Fibroblast of villous mesenchyme (primary cell): ENCODE data around the gene MARF1. TPM values are rescaled to one million over a fixed set of nuclear protein-coding genes. Genes with fewer than 3 reads are reported as not detected.
A peak's percentile ranks its signal among the peaks of the same experiment; 100 is the strongest.
"Not testable (repeated sequence)": the region's sequence is repeated elsewhere in the genome, so short reads cannot be mapped to it uniquely, and the experiment has no call there.

Experiments used
- DNase-seq: peaks from one replicate; pipeline ENCODE4 v3.0.0-alpha.2; 2010; ENCODE audit warnings: low read depth
- H3K4me3 ChIP-seq: 2 replicates; pipeline ENCODE4 v1.5.1; 2011; ENCODE audit warnings: low read depth, mild to moderate bottlenecking, low read length
- CTCF ChIP-seq: IDR thresholded peaks from 2 replicates; pipeline ENCODE4 v1.5.1; 2012; ENCODE audit warnings: low read depth, mild to moderate bottlenecking, low read length; ENCODE audit not compliant: insufficient read depth
- total RNA-seq: library from RNA; depleted of rRNA; stranded (reverse); fragments of >200 nt; gene quantifications from 2 replicates; pipeline ENCODE4 v1.2.3, GENCODE V29; 2012

Gene MARF1
- total RNA-seq, 1 donor, result 14.7 TPM

GRCh38 chr16:15652293-15653001 is 9.5 kb upstream of the MARF1 start:
- peak; percentile 21 for DNase-seq
- no peak overlapping the region for H3K4me3 ChIP-seq

GRCh38 chr16:15650698-15651171 is 7.8 kb upstream of the MARF1 start:
- H3K4me3 ChIP-seq, result peak overlapping the region; percentile 82
- no peak for TF ChIP-seq CTCF
- peak; percentile 44 for DNase-seq

More at GRCh38 chr16:15652293-15653001, 9.5 kb upstream of the MARF1 start:
- no peak for TF ChIP-seq CTCF

- peak within 1 kb of the TSS; percentile 82 for H3K4me3 ChIP-seq
- no peak for TF ChIP-seq CTCF
- DNase-seq, result peak; percentile 93
Measured at GRCh38 chr16:15650019-15650697, 7.2 kb upstream of the MARF1 start, which contains the start of gene NDE1. Gene NDE1, plus strand, starts transcription at chr16:15650245. Its CDS starts 14,534 bp downstream, at chr16:15664779.

GRCh38 chr16:15649727-15650018 is 6.7 kb upstream of the MARF1 start:
- peak overlapping the region; percentile 49 for H3K4me3 ChIP-seq
- no peak for TF ChIP-seq CTCF
- no peak for DNase-seq

GRCh38 chr16:15649311-15649710 is 6.4 kb upstream of the MARF1 start:
- peak overlapping the region; percentile 49 for H3K4me3 ChIP-seq
- DNase-seq, result not testable (repeated sequence)

GRCh38 chr16:15648135-15648730 is 5.3 kb upstream of the MARF1 start:
- no peak for DNase-seq
- H3K4me3 ChIP-seq, result no peak overlapping the region
- no peak for TF ChIP-seq CTCF

GRCh38 chr16:15647294-15648014 is 4.5 kb upstream of the MARF1 start:
- H3K4me3 ChIP-seq, result no peak overlapping the region
- no peak for DNase-seq
- TF ChIP-seq CTCF, result no peak

GRCh38 chr16:15646557-15647293 is 3.8 kb upstream of the MARF1 start:
- H3K4me3 ChIP-seq, DNase-seq: not testable (repeated sequence)

- DNase-seq, result peak; percentile 77
Measured at GRCh38 chr16:15644962-15645465, 2.1 kb upstream of the MARF1 start.

More at GRCh38 chr16:15644962-15645465, 2.1 kb upstream of the MARF1 start:
- H3K4me3 ChIP-seq, result not testable (repeated sequence)
